GM21447 (cell line): Measurements from ENCODE around the gene TNS3.

Source experiments
- ATAC-seq: cut with Tn5 transposase; IDR thresholded peaks from one replicate; pipeline ENCODE4 v1.9.1; 2021; ENCODE audit not compliant: unreplicated experiment

Gene TNS3

GRCh38 chr7:47490501-47491265, 91.2 kb downstream of the TNS3 start:
- ATAC-seq, result no peak

GRCh38 chr7:47489624-47490023, 92.3 kb downstream of the TNS3 start:
- no peak for ATAC-seq

- no peak for ATAC-seq
These were observed 93.0 kb downstream of the TNS3 start for GRCh38 chr7:47488969-47489342.

DNA sequence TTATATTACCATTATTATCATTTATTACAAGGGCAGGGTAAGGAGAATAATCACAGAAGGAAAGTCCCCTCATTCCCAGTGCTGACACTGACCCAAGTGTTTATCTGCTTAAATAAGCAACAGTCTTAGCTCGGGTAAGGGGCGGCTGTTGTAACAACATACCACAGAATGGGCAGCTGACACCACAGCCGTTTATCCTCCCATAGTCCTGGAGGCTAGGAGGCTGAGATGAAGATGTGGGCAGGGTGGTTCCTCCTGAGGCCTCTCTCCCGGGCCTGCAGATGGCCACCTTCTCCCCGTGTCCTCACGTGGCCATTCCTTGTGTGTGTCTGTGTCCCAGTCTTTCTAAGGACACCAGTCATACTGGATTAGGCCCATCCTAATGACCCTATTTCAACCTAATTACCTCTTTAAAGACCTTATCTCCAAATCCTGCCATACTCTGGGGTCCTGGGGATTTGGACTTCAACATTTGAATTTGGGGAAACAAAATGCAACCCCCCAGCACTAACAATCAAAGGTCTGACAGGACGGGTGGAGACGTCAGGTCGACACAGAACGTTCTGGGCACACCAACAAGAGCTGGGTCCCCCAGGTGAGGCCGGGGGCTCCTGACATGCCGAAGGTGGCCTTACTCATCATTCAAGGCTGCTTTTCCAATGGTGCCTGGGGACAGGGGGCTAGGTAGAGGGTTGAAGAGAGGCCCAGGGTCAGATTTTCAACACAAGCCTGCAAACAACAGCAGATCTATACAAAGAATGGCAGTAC, 93.5 kb downstream of the TNS3 start:
- ATAC-seq, result no peak

GRCh38 chr7:47485640-47486435, 96.1 kb downstream of the TNS3 start:
- ATAC-seq, result no peak

DNA sequence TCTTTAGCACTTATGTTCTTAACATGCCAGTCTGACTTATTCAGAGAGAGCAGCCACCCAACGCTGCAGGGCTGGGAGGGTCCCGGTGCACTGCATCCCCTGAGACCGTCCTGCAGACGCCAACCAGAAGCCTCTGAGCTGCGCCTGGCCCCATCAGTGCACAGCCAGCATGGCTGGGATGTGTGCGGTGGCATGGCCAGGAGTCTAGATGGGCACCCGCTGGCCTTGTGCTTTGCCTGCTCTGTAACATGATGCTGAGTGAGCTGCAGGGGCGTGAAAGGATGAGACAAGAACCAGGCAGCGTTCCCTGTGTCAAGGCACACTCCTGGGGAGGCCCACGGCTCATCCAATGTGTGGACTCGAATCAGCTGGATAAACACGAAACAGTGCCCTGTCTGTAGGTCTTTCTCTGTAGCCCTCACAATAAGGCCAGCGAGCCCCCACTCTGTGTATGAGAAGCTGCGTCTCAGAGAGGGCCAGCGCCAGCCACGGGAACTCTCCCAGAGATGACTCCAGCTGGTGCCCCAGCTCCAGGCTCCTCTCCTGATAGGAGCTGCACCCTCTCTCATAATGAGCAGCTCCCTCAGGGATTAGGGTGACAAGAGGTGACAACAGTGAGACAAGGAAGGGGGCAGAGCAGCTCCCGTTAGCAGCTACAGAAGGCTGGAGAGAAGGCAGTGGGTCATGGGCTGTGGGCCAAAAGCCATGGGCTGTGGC, 96.8 kb downstream of the TNS3 start:
- no peak for ATAC-seq

DNA sequence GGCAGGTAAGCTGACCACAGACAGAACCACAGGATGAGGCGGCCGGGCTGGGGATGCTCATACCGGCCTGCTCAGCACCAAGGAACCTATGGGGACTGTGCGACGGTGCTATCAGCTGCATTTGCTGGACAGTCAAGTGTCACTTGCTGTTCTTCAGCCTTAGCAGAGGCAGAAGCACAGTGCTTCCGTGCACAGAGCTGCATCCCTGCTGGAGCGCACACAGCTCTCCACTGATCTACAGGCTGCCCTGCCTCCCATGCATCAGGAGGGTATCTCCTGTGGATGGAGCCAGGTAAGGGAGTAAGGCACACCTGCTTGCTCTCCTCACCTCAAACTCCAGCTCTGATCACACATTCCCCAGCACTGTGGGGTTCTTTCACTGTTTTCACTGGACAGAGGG, 97.5 kb downstream of the TNS3 start:
- ATAC-seq, result no peak

- no peak for ATAC-seq
These were observed 98.2 kb downstream of the TNS3 start for GRCh38 chr7:47483604-47484273.

DNA sequence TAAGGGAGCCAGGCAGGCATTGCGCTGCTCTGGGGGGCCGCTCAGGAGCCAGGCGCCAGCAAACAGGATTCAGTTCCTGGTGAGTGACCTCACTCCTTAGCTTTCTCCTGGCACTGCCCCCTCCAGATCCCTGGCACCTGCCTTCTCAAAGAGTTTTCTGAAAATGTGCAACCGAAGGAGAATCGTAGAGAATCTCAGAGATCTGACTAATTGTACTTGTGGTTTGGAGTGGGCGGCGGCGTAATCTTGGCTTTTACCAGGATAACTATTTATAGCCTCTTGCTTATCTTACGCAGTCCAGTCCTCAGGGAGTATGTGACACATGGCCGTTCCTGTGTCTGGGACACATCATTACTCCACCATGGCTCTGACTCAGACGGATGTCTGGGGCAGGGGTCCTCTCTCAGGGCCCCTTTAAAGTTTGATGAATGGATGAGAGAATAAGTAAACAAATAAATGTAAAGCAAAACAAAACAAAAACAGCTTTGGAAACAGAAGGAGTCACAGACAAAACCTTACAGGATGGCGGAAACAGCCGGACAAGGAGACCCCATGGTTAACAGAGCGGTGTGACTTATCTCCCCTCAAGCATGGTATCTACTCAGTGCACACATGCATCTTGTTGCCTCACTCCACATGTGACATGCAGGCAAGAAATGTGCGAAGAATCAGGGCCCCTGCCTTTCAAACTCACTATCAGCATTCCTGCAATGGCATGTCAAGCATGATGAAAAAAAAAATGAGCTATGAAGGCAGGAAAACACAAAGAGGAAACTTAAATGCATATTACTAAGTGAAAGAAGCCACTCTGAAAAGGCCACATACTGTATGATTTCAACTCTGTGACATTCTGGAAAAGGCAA, 99.7 kb downstream of the TNS3 start:
- ATAC-seq, result no peak

GRCh38 chr7:47481541-47482012, 100.3 kb downstream of the TNS3 start:
- ATAC-seq, result no peak

DNA sequence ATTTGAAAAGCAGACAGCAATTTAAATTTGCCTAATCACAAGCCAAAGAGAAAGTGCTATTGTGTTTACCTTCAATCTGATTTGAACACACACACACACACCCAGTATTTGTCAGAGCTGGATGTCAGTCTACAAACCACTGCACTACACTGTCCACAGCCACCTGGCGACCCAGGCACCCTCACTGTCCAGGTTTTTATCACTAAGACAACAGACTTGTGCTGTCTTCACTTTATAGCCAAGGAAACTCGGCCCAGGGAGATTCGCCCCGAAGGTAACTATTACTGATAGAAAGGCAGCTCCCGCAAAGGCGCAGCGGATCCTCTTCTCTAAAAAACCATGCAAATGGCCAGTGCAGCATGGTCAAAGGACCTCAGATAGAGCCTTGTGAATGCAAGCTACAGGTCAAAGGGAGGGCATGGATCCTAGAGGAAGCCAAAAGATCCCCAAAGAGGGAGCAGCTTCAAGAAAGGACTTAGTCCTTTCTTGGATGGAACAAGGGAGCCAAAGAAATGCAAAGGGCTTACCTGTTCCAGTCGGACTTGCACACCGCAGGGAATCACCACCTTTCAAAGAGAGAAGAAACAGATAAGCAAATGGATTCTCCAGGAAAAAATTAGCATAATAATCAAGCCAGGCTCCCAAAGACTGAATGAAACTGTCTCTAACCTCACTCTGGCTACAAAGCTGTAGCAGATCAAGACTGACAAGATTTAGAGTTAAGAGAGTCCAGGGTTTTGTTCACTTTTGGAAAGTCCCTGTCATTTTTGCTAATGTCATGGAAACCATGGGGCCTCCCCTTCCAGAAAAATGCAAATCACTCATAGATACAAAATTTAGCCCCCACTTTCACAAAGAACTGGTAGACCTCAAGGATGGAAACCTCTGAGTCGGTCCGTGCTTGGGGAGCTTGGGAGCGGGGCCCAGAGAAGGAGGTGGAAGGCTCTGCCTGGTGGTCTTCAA, 101.1 kb downstream of the TNS3 start:
- peak; percentile 68 for ATAC-seq

DNA sequence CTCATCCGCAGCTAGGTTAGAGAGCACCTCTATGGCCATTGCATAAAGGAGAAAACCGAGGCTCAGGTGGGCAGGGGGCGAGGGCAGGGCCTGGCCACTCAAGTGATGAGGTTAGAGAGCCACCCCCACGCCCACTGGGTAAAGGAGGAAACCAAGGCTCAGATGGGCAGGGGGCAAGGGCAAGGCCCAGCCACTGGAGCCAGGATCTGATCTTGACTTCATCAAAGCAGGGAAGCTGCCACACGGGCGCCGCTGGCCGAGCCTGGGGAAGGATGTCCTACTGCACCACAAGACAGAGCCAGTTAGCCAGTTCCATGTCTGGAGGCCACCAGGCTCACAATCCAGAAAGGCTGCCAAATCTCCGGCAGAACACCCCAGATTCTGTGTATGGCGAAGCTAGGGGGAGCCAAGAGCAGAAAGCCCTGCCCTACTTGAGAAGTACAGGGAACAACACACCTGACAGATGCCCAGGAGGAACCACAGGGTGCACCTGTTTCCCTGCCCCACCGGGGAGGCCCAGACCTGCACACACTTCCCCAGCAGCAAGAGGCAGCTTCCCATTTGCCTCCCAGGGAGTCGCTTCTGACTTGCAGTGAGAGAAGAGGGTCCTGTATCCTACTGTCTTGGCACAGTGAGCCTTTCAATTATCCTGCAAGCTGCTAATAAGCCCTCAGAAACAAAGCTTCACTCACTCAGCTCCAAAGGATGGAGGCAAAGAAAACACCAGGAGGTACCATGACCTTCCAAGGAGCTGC, 101.9 kb downstream of the TNS3 start:
- no peak for ATAC-seq

DNA sequence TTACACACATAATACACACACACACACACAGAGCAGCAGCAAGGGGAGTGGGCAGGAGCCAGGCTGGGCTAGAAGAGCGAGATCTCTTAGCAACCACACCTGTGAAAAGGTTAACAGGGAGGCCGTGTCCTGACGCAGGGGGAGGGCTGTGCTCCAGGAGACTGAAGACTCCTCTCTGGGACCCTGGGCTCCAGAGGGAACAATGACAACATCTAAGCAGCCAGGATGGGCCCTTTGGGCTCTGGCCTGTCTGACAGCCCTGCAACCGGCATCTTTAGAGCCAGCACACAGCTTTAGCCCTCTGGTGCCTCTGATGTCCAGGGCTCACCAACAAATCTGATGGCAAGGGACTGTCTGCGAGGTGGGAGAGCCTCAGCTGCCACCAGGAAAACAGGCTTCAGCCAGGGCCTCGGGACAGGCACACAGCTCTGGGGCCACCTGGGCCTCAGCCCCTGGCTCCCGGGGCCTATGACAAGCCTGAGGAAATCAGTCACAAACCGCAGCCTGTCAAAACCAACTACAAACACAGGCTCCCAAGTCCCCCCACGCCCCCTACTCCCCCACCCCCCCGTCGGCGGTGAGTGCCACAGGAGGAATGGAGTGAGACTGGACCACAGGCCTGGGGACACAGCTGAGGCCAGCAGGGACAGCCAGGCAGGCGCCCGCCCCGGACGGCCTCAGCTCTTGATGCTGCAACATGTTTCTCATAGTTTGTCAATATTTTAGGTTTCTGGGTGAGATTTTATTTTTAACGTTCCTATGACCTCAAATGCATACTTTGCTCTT, 102.8 kb downstream of the TNS3 start:
- no peak for ATAC-seq

DNA sequence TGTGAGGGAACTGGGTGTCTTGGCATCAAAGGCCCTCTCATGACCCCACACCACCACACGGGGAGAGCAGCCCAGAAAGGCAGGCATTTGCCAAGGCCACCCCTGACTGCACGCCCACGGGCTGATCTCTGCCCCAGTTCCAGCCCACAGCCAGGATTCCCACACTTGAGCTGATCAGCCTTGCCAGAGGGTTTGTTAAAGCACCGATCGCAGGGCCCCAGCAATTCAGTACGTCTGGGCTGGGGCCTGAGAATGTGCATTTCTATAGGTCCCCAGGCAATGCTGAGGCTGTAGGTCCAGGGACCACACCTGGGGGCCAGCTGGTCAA, 103.9 kb downstream of the TNS3 start:
- no peak for ATAC-seq

DNA sequence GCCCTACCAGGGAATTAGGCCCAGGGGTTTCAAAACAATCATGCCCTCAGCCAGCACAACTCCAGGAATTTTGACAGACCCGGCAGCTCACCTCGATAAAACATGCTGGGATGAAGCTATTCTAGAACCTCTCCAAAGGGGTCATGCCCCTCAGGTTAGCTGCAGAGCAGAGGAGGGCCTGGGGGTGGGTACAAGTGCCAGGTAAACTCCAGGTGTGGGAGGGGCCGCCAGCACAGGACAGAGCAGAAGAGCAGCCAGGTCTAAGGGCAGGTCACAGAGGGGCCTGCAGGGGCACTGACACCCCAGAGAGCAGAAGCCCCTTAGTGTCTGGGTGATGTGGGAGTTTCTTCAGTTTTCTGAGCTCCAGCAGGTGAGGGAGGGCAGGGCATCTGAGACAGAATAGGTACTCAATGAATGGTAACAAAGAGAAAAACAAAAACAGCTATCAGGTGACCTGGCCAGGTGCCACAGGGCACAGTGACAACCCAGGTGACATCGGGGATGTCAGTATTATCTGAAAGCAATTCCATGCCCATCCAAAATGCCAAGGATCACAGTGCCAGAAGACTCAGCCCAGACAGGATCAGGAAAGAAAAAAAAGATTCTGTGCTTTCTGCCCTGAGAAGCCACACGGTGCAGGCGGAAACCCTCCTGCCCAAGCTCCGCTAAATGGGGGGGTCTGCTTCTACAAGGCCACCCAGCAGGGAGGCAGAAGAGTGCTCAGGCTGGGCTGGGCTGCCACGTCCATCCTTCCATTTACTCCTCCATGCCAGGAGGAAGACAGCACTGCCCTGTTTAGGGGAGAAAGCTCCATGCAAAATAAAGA, 104.5 kb downstream of the TNS3 start:
- no peak for ATAC-seq

DNA sequence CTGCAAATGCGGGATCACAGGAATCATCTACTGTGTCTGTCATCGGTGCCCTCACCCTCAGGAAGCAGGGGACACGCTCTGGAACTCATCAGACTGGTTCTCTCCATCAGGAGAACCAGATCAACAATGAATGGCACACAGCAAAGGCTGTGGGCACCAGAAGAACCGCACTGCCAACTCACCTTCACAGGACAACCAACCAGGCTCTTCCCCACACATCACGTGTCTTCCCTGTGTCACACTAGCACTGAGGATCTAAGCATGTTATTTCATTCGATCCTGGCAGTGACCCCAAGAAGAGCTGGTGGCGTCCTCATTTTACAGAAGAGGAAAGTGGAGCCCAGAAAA, 106.1 kb downstream of the TNS3 start:
- ATAC-seq, result no peak
